ENCODE measurements around the gene HSF4.

Gene HSF4

GRCh38 chr16:67169011-67169451 lies 4.5 kb downstream of the HSF4 start:
- DNase-seq, result no peak

DNA sequence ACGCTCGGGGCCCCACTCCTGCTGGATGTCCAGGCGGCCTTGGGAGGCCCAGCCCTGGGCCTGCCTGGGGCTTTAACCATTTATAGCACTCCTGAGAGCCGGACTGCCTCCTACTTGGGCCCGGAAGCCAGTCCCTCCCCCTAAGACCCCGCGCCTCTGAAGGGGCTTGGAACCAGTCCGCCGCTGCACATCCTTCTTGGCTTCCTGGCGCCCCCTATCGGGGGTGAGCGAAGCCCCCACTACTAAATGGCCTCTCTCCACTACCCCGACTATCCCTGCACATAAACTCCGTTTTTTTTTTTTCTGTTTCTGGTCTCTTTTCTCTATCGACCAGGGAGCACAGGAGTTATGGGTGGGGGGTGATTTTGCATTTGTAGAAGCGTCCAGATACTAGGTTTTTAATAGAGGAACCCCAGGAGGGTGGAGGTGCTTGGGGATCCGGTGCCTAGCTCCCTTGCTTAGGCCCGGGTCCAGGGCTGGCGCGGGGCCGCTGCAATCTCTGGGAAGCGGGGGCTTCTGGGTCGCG lies 5.2 kb downstream of the HSF4 start:
- no peak for DNase-seq

DNA sequence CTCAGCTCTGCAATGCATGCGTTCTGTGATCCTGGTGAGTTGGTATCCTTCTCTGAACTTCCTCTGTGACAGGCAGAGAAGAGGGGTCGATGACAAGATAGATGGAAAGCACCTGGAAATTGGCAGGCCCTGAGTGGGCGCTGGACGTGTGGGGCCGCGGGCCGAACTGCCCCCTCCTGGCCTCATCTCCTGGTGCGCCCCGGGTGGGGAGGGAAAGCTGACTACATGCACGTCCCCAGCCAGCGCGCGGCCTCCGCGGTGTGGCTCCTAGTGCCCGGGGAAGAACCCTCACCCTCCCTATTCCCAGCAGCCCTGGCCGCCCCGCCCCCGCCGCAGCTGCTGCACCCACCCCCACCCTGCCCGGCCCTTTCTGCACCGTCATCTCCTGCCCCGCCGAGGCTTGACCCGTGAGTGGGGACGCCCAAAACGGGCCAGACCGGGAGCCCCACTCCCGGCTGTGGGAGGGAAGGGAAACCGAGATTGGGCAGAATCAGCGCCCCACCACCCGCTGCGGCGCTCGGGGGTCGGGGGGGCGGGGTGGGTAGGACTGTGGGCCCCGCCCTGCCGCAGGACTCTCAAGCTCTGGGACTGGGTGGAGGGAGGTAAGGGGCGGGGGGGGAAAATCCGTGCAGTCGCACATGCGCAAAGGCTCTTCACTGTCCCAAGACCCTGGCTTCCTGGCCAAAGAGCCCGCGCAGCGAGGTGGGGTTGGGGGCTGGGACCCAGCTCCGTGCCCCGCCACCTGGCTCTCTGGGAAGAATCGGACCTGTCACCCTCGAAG lies 5.8 kb downstream of the HSF4 start, which contains the start of gene NOL3:
Gene NOL3 (plus strand): TSS at position 371 of the 781 bp plus-strand sequence.
- peak; percentile 65 for DNase-seq

DNA sequence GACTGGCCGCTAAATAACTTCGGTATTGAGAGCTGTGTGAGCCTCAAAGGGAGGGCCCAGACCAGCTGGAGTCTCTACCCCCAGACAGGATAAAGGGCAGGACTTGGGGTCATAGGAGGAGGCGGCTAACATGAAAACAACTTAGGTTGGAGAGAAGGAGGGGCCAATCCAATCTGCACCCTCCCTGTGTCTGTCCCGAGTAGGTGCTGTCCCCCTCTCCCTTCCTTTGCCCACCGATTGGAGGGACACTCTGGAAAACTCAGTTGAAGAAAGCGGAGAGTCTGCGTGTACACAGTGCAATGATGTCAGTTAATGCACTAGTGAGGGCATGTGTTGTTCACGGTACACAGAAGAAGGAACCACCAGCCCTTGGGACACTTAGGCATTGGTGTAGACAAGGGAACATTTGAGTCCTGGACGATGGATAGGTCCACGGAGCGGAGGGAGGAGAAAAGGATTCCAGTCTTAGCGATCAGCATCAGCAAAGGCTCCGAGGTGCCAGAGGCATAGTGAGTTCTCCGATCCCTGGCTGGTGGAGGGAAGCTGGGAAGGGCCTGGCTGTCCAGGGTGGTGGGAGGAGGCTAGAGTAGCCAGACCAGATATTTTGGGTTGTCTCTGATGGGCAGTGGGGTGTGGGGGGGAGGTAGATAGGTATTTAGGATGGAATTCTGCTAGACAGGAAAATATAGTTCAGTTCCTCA lies 6.6 kb downstream of the HSF4 start:
- no peak for DNase-seq

GRCh38 chr16:67173323-67173722 lies 8.8 kb downstream of the HSF4 start:
- DNase-seq, result no peak

DNA sequence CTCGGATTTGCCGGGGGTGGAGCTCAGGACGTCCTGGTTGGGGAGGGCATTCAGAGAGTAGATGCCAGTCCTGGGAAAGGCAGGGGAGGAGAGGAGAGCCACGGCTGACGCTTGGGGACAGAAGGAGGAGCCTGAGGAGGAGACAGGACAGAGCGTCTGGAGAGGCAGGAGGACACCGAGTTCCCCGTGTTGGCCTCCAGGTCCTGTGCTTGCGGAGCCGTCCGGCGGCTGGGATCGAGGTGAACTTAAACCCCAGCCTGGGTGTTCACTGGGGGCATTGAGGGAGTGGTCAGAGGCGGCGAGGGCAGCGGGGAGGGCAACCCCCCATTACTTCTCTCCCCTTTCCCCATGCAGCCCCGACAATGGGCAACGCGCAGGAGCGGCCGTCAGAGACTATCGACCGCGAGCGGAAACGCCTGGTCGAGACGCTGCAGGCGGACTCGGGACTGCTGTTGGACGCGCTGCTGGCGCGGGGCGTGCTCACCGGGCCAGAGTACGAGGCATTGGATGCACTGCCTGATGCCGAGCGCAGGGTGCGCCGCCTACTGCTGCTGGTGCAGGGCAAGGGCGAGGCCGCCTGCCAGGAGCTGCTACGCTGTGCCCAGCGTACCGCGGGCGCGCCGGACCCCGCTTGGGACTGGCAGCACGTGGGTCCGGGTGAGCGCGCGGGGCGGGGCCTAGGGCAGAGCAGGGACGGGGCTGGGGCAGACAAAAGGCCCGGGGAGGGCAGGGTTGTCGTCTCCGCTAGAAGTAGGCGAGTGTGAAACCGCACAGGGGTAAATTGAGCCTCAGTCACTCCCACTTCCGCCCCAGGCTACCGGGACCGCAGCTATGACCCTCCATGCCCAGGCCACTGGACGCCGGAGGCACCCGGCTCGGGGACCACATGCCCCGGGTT lies 9.5 kb downstream of the HSF4 start:
- peak; percentile 88 for DNase-seq

DNA sequence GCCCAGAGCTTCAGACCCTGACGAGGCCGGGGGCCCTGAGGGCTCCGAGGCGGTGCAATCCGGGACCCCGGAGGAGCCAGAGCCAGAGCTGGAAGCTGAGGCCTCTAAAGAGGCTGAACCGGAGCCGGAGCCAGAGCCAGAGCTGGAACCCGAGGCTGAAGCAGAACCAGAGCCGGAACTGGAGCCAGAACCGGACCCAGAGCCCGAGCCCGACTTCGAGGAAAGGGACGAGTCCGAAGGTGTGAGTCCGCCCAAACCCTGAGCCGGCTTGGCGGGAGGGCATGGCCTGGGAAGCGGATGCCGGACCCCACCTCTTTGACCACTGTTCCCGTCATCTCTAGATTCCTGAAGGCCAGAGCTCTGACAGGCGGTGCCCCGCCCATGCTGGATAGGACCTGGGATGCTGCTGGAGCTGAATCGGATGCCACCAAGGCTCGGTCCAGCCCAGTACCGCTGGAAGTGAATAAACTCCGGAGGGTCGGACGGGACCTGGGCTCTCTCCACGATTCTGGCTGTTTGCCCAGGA lies 10.2 kb downstream of the HSF4 start:
- no peak for DNase-seq

DNA sequence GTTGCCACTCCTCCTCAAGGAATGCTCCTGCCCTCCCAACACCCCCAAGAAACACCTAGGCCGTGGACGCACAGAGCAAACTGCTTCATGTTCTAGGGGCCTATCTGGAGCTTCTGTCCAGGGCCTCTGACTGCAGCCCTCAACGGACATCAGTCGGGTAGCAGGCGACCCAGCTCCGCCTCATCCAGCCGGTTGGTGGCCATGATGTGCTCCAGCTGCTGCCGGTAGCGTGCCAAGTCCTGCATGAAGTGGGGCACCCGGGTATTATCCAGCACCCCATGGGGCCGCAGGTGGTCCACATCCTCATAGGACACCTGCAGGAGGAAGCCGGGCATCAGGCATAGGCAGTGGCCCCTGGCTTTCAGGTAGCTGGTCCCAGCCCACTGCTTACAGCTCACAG lies 12.1 kb downstream of the HSF4 start:
- peak; percentile 77 for DNase-seq

DNA sequence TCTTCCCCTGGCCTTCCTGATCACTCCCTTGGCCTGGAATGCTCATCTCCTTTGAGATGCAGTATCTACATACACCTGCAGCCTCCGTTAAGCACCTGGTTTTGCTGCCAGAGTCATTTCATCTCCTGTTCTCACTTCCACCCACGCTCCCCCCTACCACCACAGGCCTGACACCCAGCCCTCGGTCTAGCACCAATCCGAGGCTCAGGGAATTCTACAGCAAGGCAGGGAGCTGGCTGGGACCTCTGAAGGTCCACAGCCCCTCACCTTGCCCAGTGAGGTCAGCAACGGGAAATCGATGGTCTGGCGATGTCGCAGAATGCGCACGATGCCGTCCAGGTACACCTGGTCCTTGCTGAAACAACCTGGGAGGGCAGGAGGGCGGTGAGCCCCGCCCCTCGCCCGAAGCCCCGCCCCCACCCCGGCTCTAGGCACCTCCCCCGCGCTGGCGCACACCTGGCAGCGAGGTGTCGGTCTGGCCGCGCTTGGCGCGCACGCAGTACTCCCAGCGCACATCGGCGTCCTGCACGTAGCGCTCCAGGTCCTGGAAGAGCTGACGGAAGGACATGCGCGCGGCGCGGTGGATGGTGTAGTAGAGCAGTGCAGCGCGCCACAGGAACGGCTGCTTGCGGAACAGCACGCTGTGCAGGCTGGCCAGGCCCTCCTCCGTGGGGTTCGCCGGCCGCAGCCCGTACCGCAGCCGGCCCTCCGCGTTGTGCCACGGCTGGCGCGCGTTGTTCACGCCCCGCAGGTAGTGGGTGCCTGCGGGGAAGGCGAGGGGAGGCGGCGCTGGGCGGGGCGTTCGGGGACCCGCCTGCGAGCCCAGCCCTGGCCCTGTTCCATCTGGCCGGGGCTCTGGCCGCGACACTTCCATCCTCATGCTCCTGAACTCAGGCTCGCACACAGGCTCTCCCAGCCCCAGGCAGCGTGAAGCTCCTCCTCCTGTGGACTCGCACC lies 13.5 kb downstream of the HSF4 start:
- peak; percentile 92 for DNase-seq

DNA sequence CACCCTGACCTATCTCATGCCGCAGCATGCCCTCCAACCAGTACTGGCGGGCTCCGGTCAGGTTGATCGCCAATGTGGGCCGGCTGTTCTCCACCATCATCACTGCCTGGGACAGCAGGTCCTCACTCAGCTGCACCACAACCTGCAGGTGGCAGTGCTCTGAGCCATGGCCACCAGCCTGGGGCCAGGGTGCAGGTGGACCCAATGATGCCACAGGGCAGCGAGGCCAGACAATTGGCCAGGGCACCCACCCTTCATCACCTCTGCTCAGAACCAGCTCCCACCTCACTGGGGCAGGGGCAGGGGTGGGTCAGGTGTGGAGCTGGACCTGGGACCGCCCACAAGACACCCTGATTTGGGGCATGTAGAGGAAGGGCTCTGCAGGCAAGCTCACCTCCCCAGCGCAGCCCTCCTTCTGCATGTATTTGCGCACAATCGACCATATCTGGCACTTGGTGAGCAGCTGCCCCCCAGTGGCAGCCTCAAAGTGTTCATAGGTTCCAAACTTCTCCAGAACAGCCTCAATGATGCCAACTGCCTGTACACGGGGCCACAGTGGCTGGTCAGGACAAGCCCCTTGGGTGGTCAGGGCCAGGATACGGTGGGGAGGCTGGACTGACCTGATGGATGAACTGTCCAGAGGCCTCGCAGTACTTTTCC lies 15.0 kb downstream of the HSF4 start:
- no peak for DNase-seq

- DNase-seq, result no peak
These were observed 15.6 kb downstream of the HSF4 start for GRCh38 chr16:67180166-67180565.

DNA sequence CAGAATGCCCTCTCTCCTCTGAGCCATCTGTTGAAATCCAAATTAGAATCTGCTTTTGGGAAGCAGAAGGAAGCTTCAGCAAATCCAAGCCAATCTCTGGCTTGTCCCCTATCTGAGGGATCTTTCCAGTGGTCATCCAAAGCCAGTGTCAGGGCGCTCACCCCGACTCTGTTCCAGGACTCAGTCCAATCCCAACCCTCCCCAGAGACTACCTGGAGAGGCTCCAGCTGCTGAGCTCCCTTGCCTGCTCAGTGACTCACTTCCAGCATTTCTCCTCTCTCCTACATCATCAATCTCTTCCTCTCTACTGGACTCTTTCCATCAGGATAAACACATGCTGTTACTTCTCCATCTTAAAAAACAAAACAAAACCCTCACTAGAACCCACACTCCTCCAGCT lies 16.8 kb downstream of the HSF4 start:
- DNase-seq, result no peak

- DNase-seq, result no peak
These were observed 17.7 kb downstream of the HSF4 start for GRCh38 chr16:67182288-67182687.

DNA sequence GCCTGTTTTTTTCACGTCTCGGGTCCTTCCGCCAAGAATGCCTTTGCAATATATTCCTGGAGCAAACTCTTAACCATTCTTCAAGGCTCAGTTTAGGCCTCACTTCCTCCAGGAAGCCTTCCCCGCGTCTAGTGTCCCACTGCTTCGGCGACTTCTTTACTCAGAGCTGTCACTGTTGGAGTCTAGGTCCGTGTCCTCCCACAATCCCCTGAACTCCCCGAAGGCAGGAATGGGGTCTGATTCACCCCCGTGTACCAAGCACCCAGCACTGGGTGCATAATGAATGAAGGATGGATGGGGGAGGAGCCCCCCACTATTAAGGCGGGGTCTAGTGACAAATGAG lies 18.7 kb downstream of the HSF4 start:
- no peak for DNase-seq

DNA sequence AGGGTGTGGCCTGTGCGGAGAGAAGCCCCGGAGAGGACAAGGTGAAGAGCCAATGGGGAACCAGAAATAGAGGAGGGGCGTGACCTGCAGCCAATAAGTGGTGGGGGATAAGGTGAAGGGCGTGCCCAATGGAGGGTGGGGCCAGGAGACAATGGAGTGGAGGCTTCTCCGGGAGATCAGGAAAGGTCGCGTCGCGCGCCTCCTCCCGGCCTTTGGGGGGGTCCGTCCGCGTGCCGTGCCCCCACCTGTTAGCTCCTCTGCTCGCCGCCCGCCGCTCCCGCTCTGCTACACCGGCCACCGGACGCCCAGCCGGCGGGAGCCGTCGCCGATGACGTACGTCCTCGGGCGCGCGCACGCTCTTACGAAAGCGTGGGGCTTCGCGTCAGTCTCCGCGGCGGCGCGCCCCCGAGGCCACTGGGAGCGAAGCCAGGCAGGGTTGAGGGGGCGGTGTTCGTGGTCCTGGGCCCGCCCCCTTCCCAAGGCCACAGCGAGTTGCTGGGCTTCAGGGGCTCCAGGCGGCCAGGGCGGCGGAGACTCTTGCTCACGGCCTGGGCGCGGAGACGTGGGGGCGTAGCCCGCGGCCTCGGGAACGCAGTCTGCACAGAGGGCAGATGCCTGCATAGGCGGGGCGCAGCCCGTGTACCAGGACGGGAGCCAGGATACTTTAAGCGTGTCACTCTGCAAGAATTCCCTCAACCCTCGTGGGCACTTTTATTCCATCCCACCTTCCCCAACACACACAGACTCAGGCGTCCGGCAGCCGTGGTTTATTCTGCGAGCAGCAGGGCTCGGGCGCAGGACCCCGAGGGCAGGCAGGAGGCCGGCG lies 19.3 kb downstream of the HSF4 start, which contains the start of gene MATCAP1:
Gene MATCAP1 (minus strand): TSS at position 337 of the 826 bp plus-strand sequence. CDS start 3,353 bp downstream, outside the sequence.
- peak; percentile 96 for DNase-seq

GRCh38 chr16:67184453-67184994 lies 20.0 kb downstream of the HSF4 start:
- peak; percentile 59 for DNase-seq

GRCh38 chr16:67184995-67185650 lies 20.6 kb downstream of the HSF4 start:
- peak; percentile 69 for DNase-seq

GRCh38 chr16:67185651-67186134 lies 21.1 kb downstream of the HSF4 start:
- DNase-seq, result no peak

- DNase-seq, result no peak
These were observed 22.0 kb downstream of the HSF4 start for GRCh38 chr16:67186550-67186950.

Data from COR-L47 (cell line).